SU-DHL-6 (cell line): Measurements from ENCODE around the gene TEX36.

Experiments
- H2AFZ ChIP-seq: fragments of 200-600 bp; sonication (generic); 2 replicates; pipeline ENCODE4 v1.6.1; 2014; ENCODE audit warnings: low read depth, mild to moderate bottlenecking, moderate library complexity, mixed read lengths, antibody characterized with exemption, low read length; ENCODE audit not compliant: severe bottlenecking
- H3F3A ChIP-seq: fragments of 200-600 bp; shearing (Covaris generic); 2 replicates; pipeline ENCODE4 v1.6.0; 2016; ENCODE audit warnings: antibody characterized with exemption, mild to moderate bottlenecking; ENCODE audit not compliant: insufficient read depth
- H3K27ac ChIP-seq: fragments of 200-600 bp; sonication (generic); 2 replicates; pipeline ENCODE4 v1.5.1; 2016; ENCODE audit warnings: low read depth, mild to moderate bottlenecking, low read length, moderate library complexity, mixed read lengths
- H3K27me3 ChIP-seq: fragments of 200-600 bp; sonication (generic), shearing (Covaris generic); 2 replicates; pipeline ENCODE4 v1.6.0; 2014; ENCODE audit warnings: mild to moderate bottlenecking, low read length
- H3K36me3 ChIP-seq: fragments of 200-600 bp; sonication (generic); 2 replicates; pipeline ENCODE4 v1.6.1; 2014; ENCODE audit warnings: mild to moderate bottlenecking, low read length, mixed read lengths
- H3K4me2 ChIP-seq: fragments of 300-600, 200-600 bp; shearing (Covaris generic), sonication (generic); 2 replicates; pipeline ENCODE4 v1.6.0; 2014; ENCODE audit warnings: low read length, low read depth, mild to moderate bottlenecking; ENCODE audit not compliant: poor library complexity, severe bottlenecking
- H3K4me3 ChIP-seq: fragments of 200-600 bp; sonication (generic); 2 replicates; pipeline ENCODE4 v1.5.1; 2014; ENCODE audit warnings: antibody characterized with exemption, low read length, mild to moderate bottlenecking, mixed read lengths; ENCODE audit not compliant: insufficient read depth, poor library complexity, severe bottlenecking
- H3K79me2 ChIP-seq: fragments of 200-600 bp; sonication (generic); 2 replicates; pipeline ENCODE4 v1.6.1; 2014; ENCODE audit warnings: mild to moderate bottlenecking, low read length, moderate library complexity; ENCODE audit not compliant: insufficient read depth
- H3K9ac ChIP-seq: fragments of 200-600 bp; sonication (generic); 2 replicates; pipeline ENCODE4 v1.7.0; 2014; ENCODE audit warnings: mild to moderate bottlenecking, low read length
- H3K9me2 ChIP-seq: fragments of 200-600 bp; sonication (generic); replicated peaks from 2 replicates; pipeline ENCODE4 v1.6.1; 2014; ENCODE audit warnings: low read length; ENCODE audit not compliant: insufficient read depth
- H3K9me3 ChIP-seq: fragments of 200-600 bp; sonication (generic); 2 replicates; pipeline ENCODE4 v1.6.1; 2014; ENCODE audit warnings: low read length, mixed read lengths; ENCODE audit not compliant: insufficient read depth
- H4K20me1 ChIP-seq: fragments of 200-600 bp; sonication (generic); 2 replicates; pipeline ENCODE4 v1.6.1; 2014; ENCODE audit warnings: low read depth, mild to moderate bottlenecking, antibody characterized with exemption, low read length, moderate library complexity, mixed read lengths
- CTCF ChIP-seq: fragments of 200-600 bp; sonication (generic); IDR thresholded peaks from one replicate; pipeline ENCODE4 v1.5.1; 2017; ENCODE audit warnings: antibody characterized with exemption, mild to moderate bottlenecking, low read length, moderate library complexity; ENCODE audit not compliant: insufficient read depth, poor library complexity, severe bottlenecking
- EZH2phosphoT487 ChIP-seq: fragments of 200-600 bp; sonication (generic), shearing (Covaris generic); conservative IDR thresholded peaks from 2 replicates; pipeline ENCODE4 v1.6.1; 2018; ENCODE audit warnings: mild to moderate bottlenecking, antibody characterized with exemption, low read length, moderate library complexity, mixed read lengths

Gene TEX36

DNA sequence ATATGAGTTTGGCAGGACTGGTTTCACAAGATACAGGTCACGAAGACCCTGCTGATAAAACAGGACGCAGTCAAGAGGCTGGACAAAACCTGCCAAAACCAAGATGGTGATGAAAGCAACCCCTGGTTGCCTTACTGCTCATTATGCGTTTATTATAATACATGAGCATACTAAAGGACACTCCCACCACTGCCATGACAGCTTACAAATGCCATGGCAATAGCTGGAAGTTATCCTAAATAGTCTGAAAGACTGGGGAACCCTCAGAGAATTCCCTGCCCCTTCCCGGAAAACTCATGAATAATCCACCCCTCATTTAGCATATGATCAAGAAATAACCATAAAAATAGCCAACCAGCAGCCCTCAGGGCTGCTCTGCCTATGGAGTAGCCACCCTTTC lies 73.1 kb downstream of the TEX36 start:
- Histone ChIP-seq H3K4me2 (no peak overlapping the region), H3K27me3 (no peaks in the 10 kb centered on the region), H3K36me3 (no peaks in the 10 kb centered on the region), H3K27ac (no peak overlapping the region), H3K79me2 (no peaks in the 10 kb centered on the region), H2AFZ (no peak overlapping the region), H3K9me2 (no peaks in the 10 kb centered on the region), H3K9ac (no peak overlapping the region), H3F3A (no peaks in the 10 kb centered on the region), H4K20me1 (no peaks in the 10 kb centered on the region), H3K4me3 (no peak overlapping the region), H3K9me3 (no peaks in the 10 kb centered on the region)
- no peak for TF ChIP-seq EZH2phosphoT487
- TF ChIP-seq CTCF, result no peak

DNA sequence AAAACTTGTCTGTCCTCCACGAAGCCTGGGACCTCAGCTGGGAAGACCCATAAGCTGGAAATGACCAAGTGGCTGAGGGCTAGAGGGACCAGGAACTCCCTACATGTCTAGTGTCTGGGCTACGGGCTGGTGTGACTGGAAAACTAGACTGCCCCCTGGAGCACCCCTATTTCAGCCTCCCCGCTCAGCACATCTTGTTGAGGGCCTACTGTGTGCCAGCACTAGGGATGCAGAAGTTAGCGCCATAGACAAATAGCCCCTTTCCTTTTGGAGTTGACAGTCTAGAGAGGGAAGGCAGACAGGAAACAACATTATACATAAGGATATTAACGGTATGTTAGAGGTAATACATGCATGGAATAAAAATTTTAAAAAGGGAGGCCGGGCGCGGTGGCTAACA lies 74.5 kb downstream of the TEX36 start:
- Histone ChIP-seq H3K9ac (no peak overlapping the region), H3K9me2 (no peaks in the 10 kb centered on the region), H3F3A (no peaks in the 10 kb centered on the region), H3K27me3 (no peaks in the 10 kb centered on the region), H3K79me2 (no peaks in the 10 kb centered on the region), H2AFZ (no peak overlapping the region), H3K4me3 (no peak overlapping the region), H3K4me2 (no peak overlapping the region), H3K27ac (no peak overlapping the region), H4K20me1 (no peaks in the 10 kb centered on the region), H3K9me3 (no peaks in the 10 kb centered on the region), H3K36me3 (no peaks in the 10 kb centered on the region)
- no peak for TF ChIP-seq EZH2phosphoT487
- no peak for TF ChIP-seq CTCF

- Histone ChIP-seq H3K36me3 (no peaks in the 10 kb centered on the region), H3K79me2 (no peaks in the 10 kb centered on the region), H3K27ac (no peak overlapping the region), H3K4me3 (no peak overlapping the region), H3K27me3 (no peaks in the 10 kb centered on the region), H3K9ac (no peak overlapping the region), H3F3A (no peaks in the 10 kb centered on the region), H4K20me1 (no peaks in the 10 kb centered on the region), H3K4me2 (no peak overlapping the region), H2AFZ (no peak overlapping the region), H3K9me2 (no peaks in the 10 kb centered on the region), H3K9me3 (no peaks in the 10 kb centered on the region)
- no peak for TF ChIP-seq CTCF
- no peak for TF ChIP-seq EZH2phosphoT487
These were observed 75.2 kb downstream of the TEX36 start for GRCh38 chr10:125607689-125608290.
